GM19193 (cell line): Measurements from ENCODE around the gene TNIK.

ENCODE experiments used
- POLR2A ChIP-seq: IDR thresholded peaks from 4 replicates; pipeline ENCODE4 v1.6.1; 2011; ENCODE audit not compliant: insufficient read depth, insufficient read length; ENCODE audit errors: extremely low read depth

Gene TNIK

GRCh38 chr3:171133337-171133736 lies 326.9 kb downstream of the TNIK start:
- no peak for TF ChIP-seq POLR2A

- TF ChIP-seq POLR2A, result no peak
Measured at GRCh38 chr3:171132873-171133272, 327.3 kb downstream of the TNIK start.

GRCh38 chr3:171129827-171130226 lies 330.4 kb downstream of the TNIK start:
- no peak for TF ChIP-seq POLR2A

- TF ChIP-seq POLR2A, result no peak
Measured at GRCh38 chr3:171127611-171128010, 332.6 kb downstream of the TNIK start.

- no peak for TF ChIP-seq POLR2A
Measured at GRCh38 chr3:171126478-171127209, 333.6 kb downstream of the TNIK start.

GRCh38 chr3:171125010-171125409 lies 335.2 kb downstream of the TNIK start:
- TF ChIP-seq POLR2A, result no peak

GRCh38 chr3:171123915-171124314 lies 336.3 kb downstream of the TNIK start:
- TF ChIP-seq POLR2A, result no peak

GRCh38 chr3:171122861-171123260 lies 337.3 kb downstream of the TNIK start:
- TF ChIP-seq POLR2A, result no peak

- TF ChIP-seq POLR2A, result no peak
Measured at GRCh38 chr3:171122240-171122639, 338.0 kb downstream of the TNIK start.

GRCh38 chr3:171121801-171122200 lies 338.4 kb downstream of the TNIK start:
- TF ChIP-seq POLR2A, result no peak

GRCh38 chr3:171116824-171117395 lies 343.3 kb downstream of the TNIK start:
- TF ChIP-seq POLR2A, result no peak

- TF ChIP-seq POLR2A, result no peak
Measured at GRCh38 chr3:171116365-171116764, 343.8 kb downstream of the TNIK start.

- TF ChIP-seq POLR2A, result no peak
Measured at GRCh38 chr3:171115667-171116066, 344.5 kb downstream of the TNIK start.

GRCh38 chr3:171113716-171114115 lies 346.5 kb downstream of the TNIK start:
- TF ChIP-seq POLR2A, result no peak

- no peak for TF ChIP-seq POLR2A
Measured at GRCh38 chr3:171110715-171111114, 349.5 kb downstream of the TNIK start.

- TF ChIP-seq POLR2A, result no peak
Measured at GRCh38 chr3:171108066-171108465, 352.1 kb downstream of the TNIK start.
